HCT116 (cell line): ENCODE data around the gene KIRREL3. TPM values are rescaled to one million over a fixed set of nuclear protein-coding genes. Genes with fewer than 3 reads are reported as not detected.

Experiments used
- ATAC-seq: fragments of 200-7000 bp; cut with Tn5 transposase; 2 replicates; pipeline ENCODE4 v1.9.1; 2020; ENCODE audit warnings: mild to moderate bottlenecking, moderate library complexity
- BruUV-seq: library from RNA; stranded (reverse); fragments of 400-500 nt; replicated peaks from 2 replicates; lab custom pipeline; 2021; lab: Mats Ljungman, UMichigan
- CTCF ChIA-PET: fragments of 300-600 bp; sonication (Branson Sonifier 250); formaldehyde crosslinking; loops from one replicate; lab custom pipeline; 2021; ENCODE audit warnings: antibody characterized with exemption; lab: Charles Lee
- POLR2A ChIA-PET: fragments of 300-600, 350-600 bp; sonication (Branson Sonifier 250); formaldehyde crosslinking; loops from one replicate; lab custom pipeline; 2021; ENCODE audit warnings: antibody characterized with exemption; lab: Charles Lee
- RAD21 ChIA-PET, 2 experiments: fragments of 300-600 bp; sonication (Branson Sonifier 250); formaldehyde crosslinking; loops; one replicate each; lab custom pipeline; 2023; ENCODE audit warnings: low total read pairs in 2 of 2; ENCODE audit not compliant: uncharacterized antibody in 2 of 2, unreplicated experiment in 2 of 2, low non-redundant PET in 1 of 2; lab: Charles Lee
- DNase-seq: peaks from one replicate; pipeline ENCODE4 v3.0.0-alpha.2; 2010; ENCODE audit warnings: low read depth, low spot score
- H2AFZ ChIP-seq: fragments of 200-600 bp; shearing (Covaris generic), sonication (generic); 2 replicates; pipeline ENCODE4 v1.6.1; 2017; ENCODE audit warnings: low read depth, mixed run types, mixed read lengths, antibody characterized with exemption, low read length; ENCODE audit not compliant: poor library complexity, severe bottlenecking
- H3K27ac ChIP-seq: 2 replicates; pipeline ENCODE4 v1.5.1; 2012; ENCODE audit warnings: low read depth, low read length
- H3K27me3 ChIP-seq: fragments of 200-600 bp; sonication (generic); 2 replicates; pipeline ENCODE4 v1.6.1; 2016; ENCODE audit warnings: mixed run types, low read length, mixed read lengths; ENCODE audit not compliant: insufficient read depth
- H3K36me3 ChIP-seq, 2 experiments: fragments of 200-500 bp in 1 of 2; fragments of 200-600 bp in 1 of 2; sonication (Bioruptor generic) in 1 of 2; sonication (generic) in 1 of 2; 2 replicates each; pipeline versions ENCODE4 v1.5.1 to v1.6.1; 2014 to 2016; ENCODE audit warnings: low read length in 2 of 2, inconsistent platforms in 1 of 2, mixed read lengths in 1 of 2, mixed run types in 1 of 2; ENCODE audit not compliant: insufficient read depth in 2 of 2, control insufficient read depth in 1 of 2
- H3K4me1 ChIP-seq, 2 experiments: fragments of 200-600 bp in 1 of 2; sonication (generic) in 1 of 2; 2 replicates each; pipeline versions ENCODE4 v1.5.1 to v1.6.1; 2012 to 2017; ENCODE audit warnings: low read length in 2 of 2, inconsistent platforms in 1 of 2, mild to moderate bottlenecking in 1 of 2, mixed read lengths in 1 of 2, mixed run types in 1 of 2, moderate library complexity in 1 of 2; ENCODE audit not compliant: insufficient read depth in 2 of 2, control insufficient read depth in 1 of 2
- H3K4me2 ChIP-seq: fragments of 200-600 bp; sonication (generic); 2 replicates; pipeline ENCODE4 v1.6.1; 2017; ENCODE audit warnings: mixed run types, low read length, mixed read lengths
- H3K4me3 ChIP-seq, 2 experiments: fragments of 200-600 bp in 1 of 2; sonication (generic) in 1 of 2; replicated peaks in 1 of 2; 2 replicates each; pipeline ENCODE4 v1.5.1; 2011 to 2016; ENCODE audit warnings: low read length in 2 of 2, control low read depth in 1 of 2, low read depth in 1 of 2, mild to moderate bottlenecking in 1 of 2, mixed read lengths in 1 of 2, mixed run types in 1 of 2
- H3K79me2 ChIP-seq: fragments of 200-600 bp; sonication (generic); 2 replicates; pipeline ENCODE4 v1.6.1; 2017; ENCODE audit warnings: mild to moderate bottlenecking, mixed run types, low read length, moderate library complexity, mixed read lengths; ENCODE audit not compliant: insufficient read depth
- H3K9ac ChIP-seq: fragments of 200-600 bp; sonication (generic); 2 replicates; pipeline ENCODE4 v1.6.1; 2016; ENCODE audit warnings: low read length, mixed read lengths
- H3K9me2 ChIP-seq: fragments of 200-600 bp; sonication (generic), shearing (Covaris generic); 2 replicates; pipeline ENCODE4 v1.6.1; 2017; ENCODE audit warnings: mixed run types, mild to moderate bottlenecking, moderate library complexity; ENCODE audit not compliant: insufficient read depth
- H3K9me3 ChIP-seq, 2 experiments: fragments of 200-500 bp in 1 of 2; fragments of 200-600 bp in 1 of 2; sonication (Bioruptor generic) in 1 of 2; sonication (generic) in 1 of 2; 2 replicates each; pipeline ENCODE4 v1.6.1; 2014 to 2017; ENCODE audit warnings: low read length in 2 of 2, mixed read lengths in 2 of 2, inconsistent platforms in 1 of 2, low read depth in 1 of 2, mild to moderate bottlenecking in 1 of 2, mixed run types in 1 of 2, moderate library complexity in 1 of 2; ENCODE audit not compliant: control insufficient read depth in 1 of 2, insufficient read depth in 1 of 2
- H4K20me1 ChIP-seq: fragments of 200-600 bp; sonication (generic), shearing (Covaris generic); 2 replicates; pipeline ENCODE4 v1.6.1; 2017; ENCODE audit warnings: mixed run types, mild to moderate bottlenecking, moderate library complexity; ENCODE audit not compliant: insufficient read depth
- CBX3 ChIP-seq: IDR thresholded peaks from 2 replicates; pipeline ENCODE4 v1.6.1; 2012; ENCODE audit warnings: low read depth
- CEBPB ChIP-seq: IDR thresholded peaks from 2 replicates; pipeline ENCODE4 v1.6.1; 2012; ENCODE audit warnings: low read depth
- CTCF ChIP-seq, 3 experiments: fragments of 200-600 bp in 1 of 3; sonication (generic) in 1 of 3; IDR thresholded peaks in 2 of 3; conservative IDR thresholded peaks in 1 of 3; 2 replicates each; pipeline ENCODE4 v1.5.1; 2012 to 2017; ENCODE audit warnings: low read depth in 2 of 3, low read length in 2 of 3, antibody characterized with exemption in 1 of 3, borderline replicate concordance in 1 of 3, control low read depth in 1 of 3, mild to moderate bottlenecking in 1 of 3, mixed read lengths in 1 of 3, mixed run types in 1 of 3, moderate library complexity in 1 of 3; ENCODE audit not compliant: insufficient read depth in 1 of 3
- EGR1 ChIP-seq: IDR thresholded peaks from 2 replicates; pipeline ENCODE4 v1.6.1; 2012; ENCODE audit warnings: low read depth
- ELF1 ChIP-seq: IDR thresholded peaks from 2 replicates; pipeline ENCODE4 v1.6.1; 2012; ENCODE audit warnings: low read depth, borderline replicate concordance
- EZH2 ChIP-seq: fragments of 200-600 bp; sonication (generic); IDR thresholded peaks from 2 replicates; pipeline ENCODE4 v1.6.1; 2017; ENCODE audit warnings: antibody characterized with exemption, mixed run types
- EZH2phosphoT487 ChIP-seq: fragments of 200-600 bp; IDR thresholded peaks from 2 replicates; pipeline ENCODE4 v1.6.1; 2018; ENCODE audit warnings: antibody characterized with exemption, borderline replicate concordance
- JUND ChIP-seq: IDR thresholded peaks from 2 replicates; pipeline ENCODE4 v1.6.1; 2012
- POLR2A ChIP-seq: IDR thresholded peaks from 2 replicates; pipeline ENCODE4 v1.7.0; 2011; ENCODE audit warnings: borderline replicate concordance; ENCODE audit not compliant: insufficient read depth, insufficient read length; ENCODE audit errors: extremely low read depth
- POLR2AphosphoS5 ChIP-seq: IDR thresholded peaks from 2 replicates; pipeline ENCODE4 v1.6.1; 2011; ENCODE audit warnings: mild to moderate bottlenecking, low read depth, low read length, moderate library complexity
- SIN3A ChIP-seq: IDR thresholded peaks from 2 replicates; pipeline ENCODE4 v1.6.1; 2012; ENCODE audit warnings: low read depth
- SP1 ChIP-seq: IDR thresholded peaks from 2 replicates; pipeline ENCODE4 v1.6.1; 2012; ENCODE audit warnings: low read depth
- SRF ChIP-seq: IDR thresholded peaks from 2 replicates; pipeline ENCODE4 v1.6.1; 2012; ENCODE audit warnings: low read depth
- ZBTB33 ChIP-seq: IDR thresholded peaks from 2 replicates; pipeline ENCODE4 v1.6.1; 2011; ENCODE audit warnings: mild to moderate bottlenecking, low read length, moderate library complexity; ENCODE audit not compliant: insufficient replicate concordance; ENCODE audit errors: extremely low read depth
- intact Hi-C: fragments of 100-400 bp; cut with micrococcal nuclease; formaldehyde crosslinking; loops from 2 replicates; pipeline ENCODE4 v1.10.0; 2022
- total RNA-seq: library from RNA; stranded (reverse); gene quantifications from one replicate; pipeline ENCODE4 v1.2.1, GENCODE V29; 2021; ENCODE audit not compliant: unreplicated experiment
- TF ChIP-seq, protein P1 (sequence below): IDR thresholded peaks from 2 replicates; pipeline ENCODE4 v1.6.1; 2012

Gene KIRREL3
- total RNA-seq, 1 experiment from 2014 or later = not detected

DNA sequence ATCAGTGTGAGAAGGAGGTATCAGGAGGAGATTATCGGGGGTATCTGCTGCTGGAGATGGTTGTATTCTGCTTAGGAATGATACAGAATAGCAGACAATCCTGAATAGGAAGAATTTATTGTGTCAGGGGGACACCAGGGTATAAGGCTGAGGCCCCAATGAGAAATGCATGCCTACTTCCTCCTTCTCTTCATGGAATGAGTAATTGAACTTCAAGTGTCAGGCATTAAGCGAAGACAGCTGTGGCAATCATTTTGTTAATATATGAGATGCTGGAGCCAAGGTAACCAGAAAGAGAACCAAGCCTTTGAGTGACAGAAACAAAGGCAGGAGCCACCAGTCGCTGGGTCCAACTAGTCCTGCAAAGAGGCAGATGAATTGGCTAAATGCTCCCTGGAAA lies 49.1 kb downstream of the KIRREL3 start:
- Histone ChIP-seq H3K27me3 (no peaks in the 10 kb centered on the region), H4K20me1 (no peaks in the 10 kb centered on the region), H3K9me2 (no peaks in the 10 kb centered on the region), H3K4me3 (no peak overlapping the region), H2AFZ (no peak overlapping the region)
- intact Hi-C loops = no loop called here
- CTCF ChIA-PET = no interaction called here
- no TSS peak for BruUV-seq
- no peak for TF ChIP-seq SIN3A
- TF ChIP-seq, all 23 proteins: peak for 0
- H3K9ac ChIP-seq = no peak overlapping the region
- H3K79me2 ChIP-seq = no peaks in the 10 kb centered on the region
- ATAC-seq = no peak
- no peak for DNase-seq
- RAD21 ChIA-PET = no interaction called here
- POLR2A ChIA-PET = no interaction called here
- no peaks in the 10 kb centered on the region for H3K9me3 ChIP-seq
- H3K27ac ChIP-seq = no peak overlapping the region
- no peaks in the 10 kb centered on the region for H3K4me1 ChIP-seq
- no peaks in the 10 kb centered on the region for H3K36me3 ChIP-seq
- H3K4me2 ChIP-seq = no peak overlapping the region

GRCh38 chr11:126949066-126949891 lies 51.3 kb downstream of the KIRREL3 start:
- DNase-seq = no peak
- intact Hi-C loops = no loop called here

More at GRCh38 chr11:126949066-126949891, 51.3 kb downstream of the KIRREL3 start:
- ChIA-PET CTCF (no interaction called here), RAD21 (no interaction called here), POLR2A (no interaction called here)
- Histone ChIP-seq H3K4me1 (no peaks in the 10 kb centered on the region), H3K27ac (no peak overlapping the region), H2AFZ (no peak overlapping the region), H3K9ac (no peak overlapping the region), H3K4me3 (no peak overlapping the region), H3K4me2 (no peak overlapping the region), H3K9me2 (no peaks in the 10 kb centered on the region), H3K36me3 (no peaks in the 10 kb centered on the region), H3K27me3 (no peaks in the 10 kb centered on the region), H3K9me3 (no peaks in the 10 kb centered on the region), H4K20me1 (no peaks in the 10 kb centered on the region), H3K79me2 (no peaks in the 10 kb centered on the region)
- no TSS peak for BruUV-seq
- TF ChIP-seq ELF1 (no peak), CEBPB (no peak), JUND (no peak), EGR1 (no peak), SRF (no peak), EZH2phosphoT487 (no peak), ZBTB33 (no peak), POLR2A (no peak), CBX3 (no peak), EZH2 (no peak), SP1 (no peak), POLR2AphosphoS5 (no peak), CTCF (IDR thresholded peaks at IDR 0.05 in 2 of 3, conservative IDR thresholded peaks at IDR 0.05 in 1 of 3; ENCODE audit: borderline replicate concordance in 1 of 3, insufficient read depth in 1 of 3, low read depth in 2 of 3, low read length in 2 of 3) (no peak)
- TF ChIP-seq, protein P1, sequence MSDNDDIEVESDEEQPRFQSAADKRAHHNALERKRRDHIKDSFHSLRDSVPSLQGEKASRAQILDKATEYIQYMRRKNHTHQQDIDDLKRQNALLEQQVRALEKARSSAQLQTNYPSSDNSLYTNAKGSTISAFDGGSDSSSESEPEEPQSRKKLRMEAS = no peak
- ATAC-seq = no peak
